Adrenal gland (tissue), 12 donors: ENCODE results near the gene TRIO. TPM values are rescaled to one million over a fixed set of nuclear protein-coding genes. Genes with fewer than 3 reads are reported as not detected.

Experiments
- DNase-seq, 7 donors: peaks; one replicate each; pipeline ENCODE4 v3.0.0-alpha.2; 2019 to 2020
- H3K27ac ChIP-seq, 5 donors: fragments of 200-600 bp; sonication (generic) in 4 of 5; 1 replicate in 3 of 5; 2 replicates in 2 of 5; pipeline versions ENCODE4 v1.5.1 to v1.8.0; 2016 to 2020; ENCODE audit warnings: mild to moderate bottlenecking in 1 of 5
- H3K27me3 ChIP-seq: fragments of 200-600 bp; 2 replicates; pipeline ENCODE4 v1.8.0; 2021
- H3K36me3 ChIP-seq, 2 donors: fragments of 200-600 bp; replicated peaks in 1 of 2; 1 replicate in 1 of 2; 2 replicates in 1 of 2; pipeline versions ENCODE4 v1.5.1 to v1.8.0; 2018 to 2022
- H3K4me1 ChIP-seq, 2 donors: fragments of 200-600 bp; replicated peaks in 1 of 2; 1 replicate in 1 of 2; 2 replicates in 1 of 2; pipeline versions ENCODE4 v1.5.1 to v1.8.0; 2018 to 2021
- H3K4me3 ChIP-seq, 4 donors: fragments of 200-600 bp; sonication (generic) in 3 of 4; one replicate each; pipeline ENCODE4 v1.5.1; 2016 to 2018
- H3K9me3 ChIP-seq, 3 donors: fragments of 200-600 bp; sonication (generic) in 1 of 3; replicated peaks in 1 of 3; 1 replicate in 2 of 3; 2 replicates in 1 of 3; pipeline versions ENCODE4 v1.5.1 to v1.8.0; 2016 to 2021
- CTCF ChIP-seq, 6 experiments: fragments of 450-650 bp in 4 of 6; fragments of 200-600 bp in 2 of 6; sonication (generic) in 1 of 6; IDR thresholded peaks; 1 replicate in 5 of 6; 2 replicates in 1 of 6; pipeline versions ENCODE4 v1.5.1 to v1.8.0; 2016 to 2021; ENCODE audit warnings: antibody characterized with exemption in 6 of 6, mild to moderate bottlenecking in 2 of 6, moderate library complexity in 1 of 6
- POLR2A ChIP-seq, 2 donors: fragments of 450-650 bp; IDR thresholded peaks; one replicate each; pipeline ENCODE4 v1.6.1; 2017; ENCODE audit warnings: antibody characterized with exemption in 2 of 2, mild to moderate bottlenecking in 2 of 2, moderate library complexity in 1 of 2
- WGBS, 4 donors: extraction: QIAGEN DNeasy Blood & Tissue Kit in 2 of 4; methylation state at CpG; one replicate each; pipeline versions ENCODE4 v1.1.5 to v1.1.7; 2013 to 2017; 5-methylcytosine and 5-hydroxymethylcytosine counted together
- intact Hi-C, 2 donors: fragments of 100-400 bp; cut with DNase I; formaldehyde crosslinking; loops; one replicate each; pipeline versions ENCODE4 v1.14.1 to v1.15.0; 2022 to 2023
- polyA plus RNA-seq, 3 donors: library from polyadenylated mRNA; stranded (reverse); fragments of 200-250 nt in 2 of 3; fragments of 350-450 nt in 1 of 3; fragmentation: Illumina TruSeq in 1 of 3; extraction: RNeasy Lipid Tissue Mini Kit (QIAGEN cat#74804) in 1 of 3; gene quantifications; one replicate each; pipeline ENCODE4 v1.2.3, GENCODE V29; 2013 to 2014
- total RNA-seq, 9 donors: library from RNA; depleted of rRNA in 4 of 9; stranded (reverse); fragments of >200 nt in 4 of 9; fragments of 120-200 nt in 1 of 9; fragmentation: NEBNext Ultra II Directional in 1 of 9; extraction: Animal tissue kit (Norgen Biotek cat#: 25700) in 1 of 9; gene quantifications; one replicate each; pipeline versions ENCODE4 v1.1.0 to v1.2.4, GENCODE V29; 2013 to 2023
- donor health status: healthy with polysubstance abuse.
- donor health status: Bipolar disorder and iron deficiency.
- donor health status: DM: yes; HTN: yes; CAD: no.
- donor health status: DM: no; HTN: no; CAD: no.
- donor health status: DM: no; HTN: no; CAD: no.
- donor health status: DM: yes; HTN: yes; CAD: no.

Gene TRIO
- total and polyA plus RNA-seq, 12 donors, result 27.3 to 109 (median 72.4) TPM

- Histone ChIP-seq H3K36me3 (peaks cover 0 to 78% of the 10 kb centered on the region in 2 donors), H3K27ac (no peak overlapping the region), H3K4me1 (no peaks in the 10 kb centered on the region), H3K9me3 (no peaks in the 10 kb centered on the region), H3K4me3 (no peak overlapping the region), H3K27me3 (no peaks in the 10 kb centered on the region)
- 88 to 91% (median 90%) methylated on average over 18 of the region's 18 CpGs for WGBS, 4 donors
- peak in 1 of 7 donors; percentile 43 for DNase-seq
- intact Hi-C loops, result no loop called here
- no peak for TF ChIP-seq CTCF (IDR thresholded peaks at IDR 0.05)
- TF ChIP-seq POLR2A (IDR thresholded peaks at IDR 0.05), result no peak
Observed at GRCh38 chr5:14501353-14502293, 358.5 kb downstream of the TRIO start.

- no peak overlapping the region for H3K27ac ChIP-seq
- no peak overlapping the region for H3K4me3 ChIP-seq
- peak in 1 of 7 donors; percentile 39 for DNase-seq
- WGBS, 4 donors, result 94 to 98% (median 96%) methylated on average over 10 of the region's 10 CpGs
- no peaks in the 10 kb centered on the region for H3K27me3 ChIP-seq
- peaks cover 0 to 77% of the 10 kb centered on the region in 2 donors for H3K36me3 ChIP-seq
- no peak for TF ChIP-seq POLR2A (IDR thresholded peaks at IDR 0.05)
- TF ChIP-seq CTCF (IDR thresholded peaks at IDR 0.05), result no peak
- H3K4me1 ChIP-seq, result no peaks in the 10 kb centered on the region
- intact Hi-C loops, result no loop called here
- H3K9me3 ChIP-seq, result no peaks in the 10 kb centered on the region
Observed at GRCh38 chr5:14502294-14502690, 359.1 kb downstream of the TRIO start.

- TF ChIP-seq POLR2A (IDR thresholded peaks at IDR 0.05), result no peak
- TF ChIP-seq CTCF (IDR thresholded peaks at IDR 0.05), result no peak
- no peaks in the 10 kb centered on the region for H3K4me1 ChIP-seq
- H3K9me3 ChIP-seq, result no peaks in the 10 kb centered on the region
- intact Hi-C loops, result no loop called here
- H3K4me3 ChIP-seq, result no peak overlapping the region
- 66 to 91% (median 71%) methylated on average over 4 to 9 of the region's 9 CpGs for WGBS, 4 donors
- H3K27me3 ChIP-seq, result no peaks in the 10 kb centered on the region
- peak in 1 of 7 donors; percentile 42 for DNase-seq
- no peak overlapping the region for H3K27ac ChIP-seq
- peaks cover 0 to 72% of the 10 kb centered on the region in 2 donors for H3K36me3 ChIP-seq
Observed at GRCh38 chr5:14503017-14503680, 360.0 kb downstream of the TRIO start.

GRCh38 chr5:14503681-14504331 is 360.7 kb downstream of the TRIO start:
- Histone ChIP-seq H3K4me3 (no peak overlapping the region), H3K36me3 (peaks cover 0 to 65% of the 10 kb centered on the region in 2 donors), H3K4me1 (no peaks in the 10 kb centered on the region), H3K27ac (no peak overlapping the region), H3K9me3 (no peaks in the 10 kb centered on the region), H3K27me3 (no peaks in the 10 kb centered on the region)
- TF ChIP-seq CTCF (IDR thresholded peaks at IDR 0.05) (no peak), POLR2A (IDR thresholded peaks at IDR 0.05) (no peak)
- intact Hi-C loops, result no loop called here
- DNase-seq, result no peak
- 80 to 92% (median 86%) methylated on average over 15 to 27 of the region's 27 CpGs for WGBS, 4 donors
